Fibroblast of skin of left biceps (primary cell): ENCODE data around the gene CEBPB.
"Not testable (repeated sequence)": the region's sequence is repeated elsewhere in the genome, so short reads cannot be mapped to it uniquely, and the experiment has no call there.

Source experiments
- DNase-seq, 2 experiments: peaks; one replicate each; pipeline ENCODE4 v3.0.0-alpha.2; 2013; ENCODE audit warnings: low read depth in 2 of 2

Gene CEBPB

GRCh38 chr20:50190251-50191064 is at the start of gene CEBPB:
Gene CEBPB, plus strand, starts transcription at chr20:50190830. Its CDS starts 204 bp downstream, at chr20:50191034.
- DNase-seq = peak; percentile 70 to 74

DNA sequence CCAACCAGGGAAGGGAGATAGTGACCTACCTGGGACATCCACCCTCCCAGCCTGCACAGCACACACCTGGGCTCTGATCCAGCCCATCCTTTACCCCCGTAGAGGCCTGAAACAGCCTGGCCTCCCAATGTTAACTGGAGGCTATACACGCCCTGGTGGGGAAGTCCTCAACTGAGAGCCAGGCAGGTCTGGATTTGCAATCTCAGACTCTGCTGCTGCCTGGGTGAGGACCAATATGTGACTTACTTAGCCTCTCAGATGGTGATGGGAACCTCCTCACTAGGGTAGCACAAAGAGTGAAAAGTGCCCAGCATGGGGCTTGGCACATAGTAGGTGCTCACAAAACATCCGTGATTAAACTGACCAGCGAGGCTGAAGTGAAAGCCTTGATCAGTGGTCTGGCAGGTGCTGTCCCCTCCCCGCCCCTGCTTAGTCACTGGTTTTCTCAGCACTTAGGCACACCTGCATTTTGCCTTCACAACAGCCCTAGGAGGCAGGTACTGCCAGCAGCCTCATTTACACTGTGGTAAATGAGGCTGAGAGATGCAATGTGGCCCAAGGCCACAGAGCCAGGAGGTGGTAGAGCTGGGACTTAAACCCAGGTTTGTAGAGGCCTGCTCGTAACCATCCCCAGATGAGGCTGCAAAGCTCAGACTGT is 49.5 kb upstream of the CEBPB start:
- DNase-seq = no peak

DNA sequence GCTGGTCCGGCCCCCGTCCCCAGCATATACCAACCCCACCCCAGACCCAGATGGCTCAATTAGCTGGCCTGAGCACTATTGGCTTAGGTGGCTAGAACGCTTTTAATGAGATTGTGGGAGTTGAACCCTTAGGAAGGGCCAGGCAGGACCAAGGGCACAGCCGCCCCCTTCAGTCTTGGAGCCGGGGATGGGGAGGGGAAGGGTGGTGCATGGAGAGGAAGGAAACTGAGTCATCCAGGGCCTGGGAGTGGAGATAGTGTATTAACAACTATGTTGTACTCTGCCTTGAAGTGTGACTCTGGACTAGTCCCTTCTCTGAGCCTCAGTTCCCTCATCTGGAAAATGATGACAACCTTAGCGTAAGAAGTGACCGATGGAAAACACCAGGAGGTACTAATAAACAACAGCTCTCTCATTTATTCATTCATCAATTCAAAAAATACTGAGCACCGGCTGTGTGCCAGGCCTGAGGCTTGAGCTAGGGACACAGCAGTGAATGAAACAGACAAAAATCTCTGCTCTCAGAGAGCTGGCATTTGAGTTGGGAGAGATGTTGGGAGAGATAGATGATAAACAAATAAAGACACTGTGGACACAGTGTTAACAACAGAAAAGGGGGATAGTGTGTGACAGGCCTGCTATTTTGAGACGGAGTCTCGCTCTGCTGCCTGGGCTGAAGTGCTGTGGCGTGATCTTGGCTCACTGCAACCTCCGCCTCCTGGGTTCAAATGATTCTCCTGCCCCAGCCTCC is 48.6 kb upstream of the CEBPB start:
- DNase-seq = no peak

GRCh38 chr20:50142812-50143211 is 47.8 kb upstream of the CEBPB start:
- no peak for DNase-seq

DNA sequence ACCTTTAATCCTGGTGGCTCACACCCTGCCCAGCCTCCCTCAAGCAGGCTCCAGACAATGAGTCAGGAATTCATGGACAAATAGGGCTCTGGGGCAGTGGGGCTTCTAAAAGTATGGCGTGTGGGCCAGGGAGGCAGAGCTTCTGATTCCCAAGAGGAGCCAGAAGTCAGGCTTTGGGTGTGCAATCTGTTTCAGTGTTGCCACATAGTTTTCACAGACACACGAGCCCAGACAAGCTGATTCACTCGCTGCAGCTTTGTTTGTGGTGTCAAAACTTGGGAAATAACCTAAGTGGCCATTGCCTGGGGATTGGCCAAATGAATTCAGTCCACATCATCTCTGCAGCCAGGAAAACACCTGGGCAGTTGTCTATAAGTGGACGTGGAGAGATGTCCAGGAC is 46.3 kb upstream of the CEBPB start:
- DNase-seq = peak; percentile 92 to 93

DNA sequence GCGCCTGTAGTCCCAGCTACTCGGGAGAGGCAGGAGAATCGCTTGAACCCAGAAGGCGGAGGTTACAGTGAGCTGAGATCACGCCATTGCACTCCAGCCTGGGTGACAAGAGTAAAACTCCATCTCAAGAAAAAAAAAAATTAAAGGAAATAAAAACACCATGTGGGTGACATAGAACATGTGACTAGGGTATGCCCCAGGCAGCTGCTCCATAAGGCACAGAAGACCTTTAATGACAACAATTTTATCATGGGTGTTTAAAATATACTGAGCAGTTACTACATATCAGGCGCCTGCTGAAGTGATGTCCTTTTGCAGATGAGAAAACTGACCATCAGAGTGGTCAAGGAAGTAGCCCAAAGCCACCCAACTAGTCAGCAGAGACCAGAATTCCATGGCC is 45.1 kb upstream of the CEBPB start:
- no peak for DNase-seq

DNA sequence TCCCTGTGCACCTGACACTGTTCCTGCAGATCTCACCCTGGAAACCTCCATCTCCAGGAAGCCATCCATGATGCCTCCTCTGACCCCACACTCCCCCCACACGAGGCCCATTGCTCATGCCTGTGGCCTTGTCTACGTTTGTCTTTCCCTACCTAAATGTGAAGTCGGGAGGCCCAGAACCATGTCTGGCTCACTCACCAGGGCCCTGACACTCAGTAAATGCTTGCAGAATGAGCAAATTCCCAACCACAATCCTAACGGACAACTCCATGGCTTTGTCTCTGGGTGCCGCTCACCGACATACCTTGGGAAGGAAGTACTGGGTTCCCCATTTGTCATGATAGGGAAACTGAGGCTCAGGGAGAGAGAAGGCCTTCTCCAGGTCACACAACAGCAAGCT is 44.4 kb upstream of the CEBPB start:
- no peak for DNase-seq

DNA sequence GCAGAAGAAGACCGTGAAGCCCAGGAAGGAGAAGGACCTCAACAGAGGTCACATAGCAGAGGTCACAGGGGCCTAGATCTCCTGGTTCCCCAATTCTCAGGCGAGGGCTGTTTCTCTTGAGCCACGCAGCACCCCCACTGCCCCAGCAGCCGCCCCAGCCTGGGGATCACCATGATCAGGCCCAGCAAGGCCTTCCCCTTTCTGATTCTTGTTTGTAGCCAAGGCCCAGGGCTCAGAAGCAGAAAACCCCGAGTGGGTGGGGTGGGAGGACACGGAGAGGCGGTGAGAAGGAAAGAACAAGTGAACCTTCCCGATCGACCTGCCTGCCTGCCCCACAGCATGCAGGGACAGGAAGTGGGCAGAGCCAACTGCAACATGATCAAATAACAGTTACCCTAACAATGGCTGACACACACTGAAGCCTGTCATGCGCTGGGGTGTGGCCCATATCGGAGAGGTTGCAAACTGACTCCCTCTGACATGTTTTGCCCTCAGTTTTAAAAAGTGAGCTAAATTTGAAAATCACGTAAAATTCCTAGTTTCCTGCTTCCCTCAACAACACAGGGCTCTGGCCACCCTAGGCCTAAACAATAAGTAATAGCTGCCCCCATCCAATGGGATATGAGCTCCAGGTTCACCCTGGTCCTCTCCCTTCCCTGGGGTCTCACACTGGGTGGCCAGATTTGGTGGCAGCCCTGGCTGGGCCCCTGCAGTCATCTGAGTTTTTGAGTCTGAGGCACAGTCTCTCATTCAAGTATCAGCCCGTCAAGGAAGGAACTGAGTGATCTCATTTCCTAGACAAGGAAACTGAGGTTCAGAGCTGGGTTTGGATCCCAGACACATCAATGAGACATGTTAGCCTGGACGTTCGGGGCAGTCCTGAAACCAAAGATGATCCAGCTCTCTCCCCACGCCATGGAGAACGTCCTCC is 43.6 kb upstream of the CEBPB start:
- DNase-seq = no peak

DNA sequence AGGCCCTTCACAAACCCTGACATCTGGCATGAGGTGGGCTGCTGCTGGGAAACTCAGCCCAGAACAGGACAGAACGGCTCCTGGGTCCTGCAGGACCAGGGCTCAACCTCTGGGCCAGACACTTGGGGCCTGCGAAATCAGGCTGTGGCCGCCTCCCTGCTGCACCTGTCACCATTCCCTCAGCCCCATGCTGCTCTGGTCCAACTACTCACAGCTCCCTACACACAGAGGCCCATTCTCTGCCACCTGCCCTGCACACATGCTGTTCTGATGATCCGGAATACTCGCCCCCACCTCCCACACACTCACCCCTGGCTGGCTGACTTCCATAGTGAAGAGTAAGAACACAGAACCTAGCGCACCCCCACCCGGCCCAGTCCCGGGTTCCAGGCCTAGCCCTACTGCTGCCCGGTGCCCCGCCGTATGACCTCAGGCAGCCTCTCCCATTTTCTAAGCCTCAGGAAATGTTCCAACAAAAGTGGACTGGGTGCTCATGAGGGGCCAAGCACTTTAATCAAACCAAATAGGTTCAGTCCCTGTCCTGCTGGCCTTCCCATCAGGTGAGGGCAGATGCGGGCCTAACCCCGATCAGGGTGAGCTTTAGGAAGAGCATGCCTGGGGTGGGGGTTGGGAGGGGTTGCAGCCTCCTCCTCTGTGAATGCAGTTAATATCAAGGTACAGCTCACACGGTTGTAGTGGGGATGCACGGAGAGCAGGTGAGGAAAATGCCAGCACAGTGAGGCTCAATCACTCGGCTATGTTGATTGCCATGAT is 41.0 kb upstream of the CEBPB start:
- DNase-seq = no peak

GRCh38 chr20:50151034-50151743 is 39.4 kb upstream of the CEBPB start:
- DNase-seq = no peak

- DNase-seq = no peak
Observed at GRCh38 chr20:50152394-50153152, 38.1 kb upstream of the CEBPB start.

DNA sequence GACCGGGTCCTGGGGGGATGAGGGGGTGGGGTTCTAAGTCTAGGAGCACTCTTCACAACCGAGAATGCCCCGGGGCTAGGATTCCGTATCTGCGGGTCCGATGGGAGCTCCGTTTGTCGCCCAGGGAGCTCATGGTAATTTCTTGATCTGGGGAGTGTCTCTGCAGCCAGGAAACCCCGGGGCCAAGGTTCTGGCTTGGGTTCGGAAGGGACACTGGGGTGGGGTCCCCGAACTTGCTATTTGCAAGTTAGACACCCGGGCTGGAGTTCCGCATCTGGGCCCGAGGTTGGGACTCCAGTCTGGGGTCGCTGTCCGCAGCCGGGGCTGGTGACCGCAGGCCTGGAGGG is 37.5 kb upstream of the CEBPB start:
- DNase-seq = no peak

GRCh38 chr20:50153500-50154377 is 36.9 kb upstream of the CEBPB start, which contains the start of gene PEDS1:
Gene PEDS1, minus strand, starts transcription at chr20:50153723. Its CDS starts 86 bp downstream, at chr20:50153637.
- DNase-seq = peak; percentile 71 to 79

DNA sequence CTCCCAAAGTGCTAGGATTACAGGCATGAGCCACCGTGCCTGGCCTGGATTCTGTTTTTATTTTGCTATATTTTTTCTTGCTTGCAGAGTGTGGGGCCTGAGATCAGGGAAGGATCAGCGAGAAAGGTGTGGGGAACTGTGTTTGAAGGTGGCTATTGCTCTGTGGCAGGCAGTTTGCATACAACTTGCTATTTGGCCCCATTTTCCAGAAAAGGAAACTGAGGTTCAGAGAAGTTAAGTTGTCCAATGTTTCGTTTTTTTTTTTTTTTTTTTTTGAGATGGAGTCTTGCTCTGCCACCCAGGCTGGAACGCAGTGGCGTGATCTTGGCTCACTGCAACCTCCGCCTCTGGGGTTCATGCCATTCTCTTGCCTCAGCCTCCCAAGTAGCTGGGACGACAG is 29.1 kb upstream of the CEBPB start:
- DNase-seq = not testable (repeated sequence)

DNA sequence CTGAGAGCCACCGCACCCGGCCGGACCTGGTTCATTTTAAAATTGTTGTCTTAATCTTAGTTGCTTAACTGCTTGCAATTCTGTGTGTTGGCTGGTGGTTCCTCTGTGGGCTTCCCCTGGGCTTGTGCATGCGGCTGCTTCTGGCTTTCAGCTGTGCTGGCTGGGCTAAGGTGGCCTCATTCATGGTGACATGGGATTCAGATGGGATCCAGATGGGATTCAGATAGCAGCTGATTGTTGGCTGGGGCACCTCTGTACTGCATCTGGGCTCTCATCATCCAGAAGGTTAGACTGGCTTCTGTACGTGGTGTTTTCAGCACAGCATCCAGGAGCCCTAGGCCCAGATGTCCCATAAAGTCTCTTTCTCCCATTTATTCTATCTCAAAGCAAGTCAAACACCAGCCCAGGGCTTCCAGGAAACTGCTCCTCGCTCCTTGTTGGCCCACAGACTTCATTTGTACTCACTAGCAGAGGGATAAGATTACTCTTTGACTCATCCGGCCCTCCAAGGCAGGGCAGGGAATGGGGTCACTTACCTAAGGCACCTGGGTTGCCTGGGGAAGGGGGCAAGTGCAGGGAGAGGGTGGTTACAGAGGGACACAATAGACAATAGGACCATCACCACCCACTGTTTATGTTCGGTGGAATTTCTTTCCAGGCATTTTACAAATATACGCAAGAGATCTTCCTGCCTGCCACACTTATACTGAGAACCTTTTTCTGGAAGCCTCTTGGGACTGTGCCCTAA is 26.9 kb upstream of the CEBPB start:
- no peak for DNase-seq

DNA sequence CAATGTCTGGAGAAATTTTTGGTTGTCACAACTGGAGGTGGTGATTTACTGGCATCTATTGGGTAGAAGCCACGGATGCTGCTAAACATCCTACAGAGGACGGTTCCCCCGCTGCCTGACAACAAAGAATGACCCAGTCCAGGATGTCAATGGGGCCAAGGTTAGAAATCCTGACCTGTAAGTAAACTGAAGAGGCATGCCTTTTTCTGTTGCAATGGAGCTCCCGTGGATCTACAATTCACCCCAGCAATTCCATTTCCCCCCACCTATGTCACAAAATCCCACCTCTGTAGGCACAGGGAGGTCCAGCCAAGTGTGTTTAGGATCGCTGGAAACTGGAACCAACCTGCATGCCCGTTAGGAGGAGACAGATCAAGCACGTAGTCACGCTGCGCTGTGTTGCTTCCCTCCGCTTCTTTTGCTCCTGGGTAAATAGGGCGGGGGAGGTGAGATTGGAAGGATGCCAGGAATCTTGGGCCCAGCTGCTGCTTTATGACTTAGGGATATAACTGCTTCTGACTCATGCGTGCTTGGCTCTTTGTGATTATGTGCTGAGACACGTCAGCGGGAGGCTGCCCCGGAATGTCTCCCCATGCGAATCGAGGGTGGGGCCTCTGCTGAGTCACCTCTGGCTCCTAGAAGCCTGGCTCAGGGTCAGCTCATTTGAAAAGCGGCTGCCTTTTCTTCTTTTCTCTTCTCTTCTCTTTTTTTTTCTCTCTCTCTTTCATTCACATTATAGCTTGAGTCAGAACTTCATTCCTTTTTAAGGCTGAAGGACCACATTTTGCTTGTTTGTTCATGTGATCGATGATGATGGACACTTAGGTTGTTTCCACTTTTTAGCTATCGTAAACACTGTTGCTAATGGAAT is 24.7 kb upstream of the CEBPB start:
- DNase-seq = peak; percentile 100
